Suppressor macrophage treated with lipopolysaccharide for 1 hour (primary cell): ENCODE data around the gene OR2AT4.
A peak's percentile ranks its signal among the peaks of the same experiment; 100 is the strongest.
"Not testable (repeated sequence)": the region's sequence is repeated elsewhere in the genome, so short reads cannot be mapped to it uniquely, and the experiment has no call there.

ENCODE experiments used
- DNase-seq, 3 donors: peaks; one replicate each; pipeline ENCODE4 v3.0.0-alpha.2; 2020 to 2022

Gene OR2AT4

DNA sequence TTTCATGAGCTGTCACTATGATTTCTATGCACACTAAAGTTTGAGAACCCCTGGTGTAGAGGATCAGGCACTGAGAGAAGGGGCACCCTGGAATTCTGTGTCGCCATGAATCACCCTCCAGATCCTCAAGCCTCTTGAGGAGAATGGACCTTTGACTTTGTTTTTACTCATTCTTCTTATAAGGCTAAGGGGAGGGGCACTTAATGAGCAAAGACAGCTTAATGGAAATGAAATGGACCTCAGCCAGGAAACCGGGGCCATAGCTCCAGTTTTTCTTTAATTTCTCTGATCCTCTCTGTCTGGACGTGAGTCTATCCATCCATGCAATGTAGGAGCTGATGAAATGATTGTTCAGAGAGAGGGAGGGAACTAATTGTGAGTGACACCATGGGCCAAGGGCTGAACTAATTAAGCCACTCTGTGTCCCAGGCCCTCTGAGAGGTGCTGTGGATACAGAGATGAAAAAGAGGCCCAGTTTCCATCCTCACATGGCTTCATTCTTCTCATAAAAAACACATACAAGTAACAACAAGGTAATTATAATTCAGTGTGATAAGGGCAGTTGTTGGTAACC lies 32.8 kb downstream of the OR2AT4 start:
- no peak for DNase-seq

GRCh38 chr11:75059299-75059698 lies 37.4 kb downstream of the OR2AT4 start:
- no peak for DNase-seq

DNA sequence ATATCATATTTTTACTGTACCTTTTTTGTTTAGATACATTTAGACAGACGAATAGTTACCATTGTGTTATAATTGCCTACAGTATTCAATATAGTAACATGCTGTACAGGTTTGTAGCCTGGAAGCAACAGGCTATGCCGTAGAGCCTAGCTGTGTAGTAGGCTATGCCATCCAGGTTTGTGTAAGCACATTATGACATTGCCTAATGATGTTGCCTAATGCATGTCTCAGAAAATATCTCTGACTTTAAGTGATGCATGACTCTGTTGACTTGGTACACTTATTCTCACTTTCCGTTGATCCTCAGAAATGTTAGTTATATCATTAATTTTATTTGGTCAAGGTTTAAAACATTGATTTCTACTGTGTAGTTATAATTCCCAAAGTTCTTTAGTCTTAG lies 39.9 kb downstream of the OR2AT4 start:
- DNase-seq: peak in 1 of 3 donors; percentile 33

GRCh38 chr11:75055511-75055910 lies 41.2 kb downstream of the OR2AT4 start:
- peak; percentile 20 to 46 (median 41) for DNase-seq

GRCh38 chr11:75052457-75052856 lies 44.2 kb downstream of the OR2AT4 start:
- no peak for DNase-seq

GRCh38 chr11:75051043-75051442 lies 45.6 kb downstream of the OR2AT4 start:
- DNase-seq: no peak

- no peak for DNase-seq
Measured at GRCh38 chr11:75050516-75050915, 46.2 kb downstream of the OR2AT4 start.

GRCh38 chr11:75049501-75050266 lies 47.0 kb downstream of the OR2AT4 start:
- not testable (repeated sequence) for DNase-seq

- no peak for DNase-seq
Measured at GRCh38 chr11:75047191-75047590, 49.5 kb downstream of the OR2AT4 start.

GRCh38 chr11:75046668-75047067 lies 50.0 kb downstream of the OR2AT4 start:
- not testable (repeated sequence) for DNase-seq

DNA sequence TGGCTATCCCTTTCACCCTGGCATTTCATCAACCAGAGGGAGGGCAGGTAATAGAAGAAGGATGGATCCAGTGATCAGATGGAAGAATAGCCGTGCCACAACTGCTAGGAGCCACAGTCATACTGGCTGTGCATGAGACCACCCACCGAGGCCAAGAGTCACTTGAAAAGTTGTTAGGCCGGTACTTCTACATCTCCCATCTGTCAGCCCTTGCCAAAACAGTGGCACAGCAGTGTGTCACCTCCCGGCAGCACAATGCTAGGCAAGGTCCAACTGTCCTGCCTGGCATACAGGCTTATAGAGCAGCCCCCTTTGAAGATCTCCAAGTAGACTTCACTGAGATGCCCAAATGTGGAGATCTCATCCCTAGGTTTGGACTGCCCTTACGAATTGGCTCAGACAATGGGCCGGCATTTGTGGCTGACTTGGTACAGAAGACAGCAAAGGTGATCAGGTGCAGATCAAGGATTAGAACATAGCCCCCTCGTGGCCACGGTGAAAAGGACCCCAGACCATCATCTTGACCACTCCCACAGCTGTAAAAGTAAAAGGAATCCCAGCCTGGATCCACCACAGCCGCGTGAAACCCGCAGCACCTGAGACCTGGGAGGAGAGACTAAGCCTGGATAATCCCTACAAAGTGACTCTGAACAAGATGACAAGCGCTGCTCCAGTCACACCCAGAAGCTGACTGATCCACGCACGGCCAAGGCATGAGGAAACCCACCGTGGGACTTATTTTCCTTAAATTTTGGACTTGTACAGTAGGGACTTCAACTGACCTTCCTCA lies 52.1 kb downstream of the OR2AT4 start:
- DNase-seq: not testable (repeated sequence)

DNA sequence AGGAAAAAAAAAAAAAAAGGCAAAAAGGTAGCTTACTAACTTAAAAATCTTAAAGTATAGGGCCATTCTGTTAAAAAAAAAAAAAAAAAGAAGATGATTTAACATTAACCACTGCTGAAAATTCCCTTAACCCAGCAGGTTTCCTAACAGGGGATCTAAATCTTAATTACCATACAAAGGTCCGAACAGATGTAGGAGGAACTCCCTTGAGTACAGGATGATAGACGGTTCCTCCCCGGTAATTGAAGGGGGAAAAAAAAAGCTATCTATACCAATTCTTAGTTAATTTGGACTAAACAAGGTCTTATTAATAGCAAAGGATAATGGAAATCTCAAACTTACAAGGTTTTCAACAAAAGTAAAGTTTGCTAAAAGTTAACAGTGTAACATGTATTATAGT lies 54.9 kb downstream of the OR2AT4 start:
- DNase-seq: not testable (repeated sequence)

GRCh38 chr11:75041263-75041662 lies 55.4 kb downstream of the OR2AT4 start:
- no peak for DNase-seq

GRCh38 chr11:75040167-75040770 lies 56.4 kb downstream of the OR2AT4 start:
- no peak for DNase-seq

DNA sequence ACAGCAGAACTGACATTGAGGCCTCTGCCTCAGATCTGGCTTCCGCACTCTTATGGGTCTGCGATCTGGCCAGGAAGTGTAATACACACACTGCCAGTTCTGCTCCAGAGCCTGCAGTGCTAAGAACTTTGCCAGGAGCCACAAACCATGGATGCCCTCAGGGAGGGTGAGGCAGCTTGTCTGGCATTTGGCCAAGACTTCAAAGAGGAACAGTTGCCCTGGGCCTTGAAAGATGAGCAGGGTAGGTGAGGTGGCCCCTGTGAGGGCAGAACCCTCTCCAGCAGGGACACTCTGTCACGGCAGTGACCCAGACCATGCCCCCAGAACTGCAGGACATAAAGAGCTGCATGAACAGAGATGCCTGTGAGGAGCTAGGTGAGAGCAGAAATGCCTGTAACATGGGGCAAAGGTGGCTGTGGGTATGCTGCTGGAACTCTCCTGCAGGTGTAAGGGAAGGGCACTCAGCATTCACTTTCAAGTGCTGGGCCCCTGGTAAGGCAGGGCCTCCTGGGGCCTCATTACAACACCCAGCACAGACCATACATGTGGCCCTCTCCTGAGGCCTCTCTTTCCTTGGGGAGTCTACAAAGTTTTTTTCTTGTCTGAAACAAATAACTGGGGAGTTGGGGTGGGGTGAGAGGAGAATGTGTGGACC lies 60.6 kb downstream of the OR2AT4 start:
- DNase-seq: peak in 1 of 3 donors; percentile 20

- peak in 1 of 3 donors; percentile 39 for DNase-seq
Measured at GRCh38 chr11:75035256-75035655, 61.4 kb downstream of the OR2AT4 start.

DNA sequence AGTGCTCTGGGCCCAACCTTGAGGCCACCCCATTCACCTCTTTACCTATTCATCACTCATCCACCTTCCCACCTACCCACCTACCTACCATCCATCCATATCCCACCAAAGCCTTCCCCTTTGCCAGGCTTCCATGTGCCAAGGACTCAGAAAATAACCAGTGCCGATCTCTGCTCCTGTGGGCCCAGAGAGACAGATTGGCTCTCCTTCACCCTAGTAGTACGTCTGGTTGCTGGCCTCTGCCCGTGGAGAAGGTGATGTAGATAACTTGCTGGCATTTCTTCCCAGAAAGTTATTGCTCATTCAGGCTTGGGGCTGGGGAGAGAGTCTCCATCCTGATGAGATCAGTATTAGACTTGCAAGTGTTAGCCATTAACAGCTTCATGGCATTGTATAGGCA lies 62.8 kb downstream of the OR2AT4 start:
- DNase-seq: no peak

GRCh38 chr11:75032550-75032935 lies 64.1 kb downstream of the OR2AT4 start:
- no peak for DNase-seq

- DNase-seq: peak; percentile 60 to 86 (median 73)
Measured at GRCh38 chr11:75031771-75032549, 64.7 kb downstream of the OR2AT4 start.
